ENCODE measurements around the gene CATSPERZ. TPM values are rescaled to one million over a fixed set of nuclear protein-coding genes. Genes with fewer than 3 reads are reported as not detected.

CATSPERZ gene
- total RNA-seq, 4 donors from 2014 or later = 20.9 TPM; not detected in 3

DNA sequence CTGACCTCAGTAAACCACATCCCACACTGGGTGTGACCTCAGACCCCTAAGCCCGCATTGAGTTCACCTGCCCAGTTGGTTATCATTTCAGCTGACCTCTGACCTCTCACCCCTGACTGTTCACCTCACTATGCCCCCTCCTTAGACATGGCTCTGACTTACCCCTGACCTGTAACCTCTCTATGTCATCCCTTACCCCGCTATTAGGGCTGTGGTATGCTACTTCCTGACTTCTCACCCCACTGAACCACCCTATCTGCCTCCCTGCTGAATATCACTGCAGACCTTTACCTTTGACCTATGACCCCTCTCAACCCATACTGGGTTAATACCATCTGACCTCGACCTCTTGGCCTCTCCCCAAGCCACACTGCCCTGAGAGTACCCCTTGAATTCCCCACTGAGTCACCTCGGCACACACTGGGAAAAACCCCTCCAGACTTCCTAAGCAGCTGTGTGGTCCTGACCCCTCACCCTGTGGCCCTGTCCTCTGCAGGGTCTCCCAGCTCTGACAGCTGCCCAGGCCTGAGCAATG lies 40.6 kb upstream of the CATSPERZ start:
- 76 to 100% methylated on average over 1 to 4 of the region's 4 CpGs for WGBS, 2 donors (ENCODE audit: low coverage in 1 of 2)
- TF ChIP-seq POLR2AphosphoS5 (IDR thresholded peaks at IDR 0.05) = no peak
- H3K4me1 ChIP-seq = no peaks in the 10 kb centered on the region
- in situ Hi-C loops (cut with MboI; ENCODE audit: low pct_ligation_motif_present in 1 of 4, low pct_unique_long_range_greater_than_20kb in 1 of 4, low sequenced_read_pairs in 3 of 4) = no loop called here
- DNase-seq = no peak
- H3K9me3 ChIP-seq = no peaks in the 10 kb centered on the region
- H3K27me3 ChIP-seq = no peaks in the 10 kb centered on the region
- H3K27ac ChIP-seq = no peak overlapping the region
- no peak overlapping the region for H3K4me3 ChIP-seq
- intact Hi-C loops (cut with DNase I; ENCODE audit: low total_unique reads) = no loop called here
- peaks cover 0 to 35% (median 0%) of the 10 kb centered on the region in 4 donors for H3K36me3 ChIP-seq

- intact Hi-C loops (cut with DNase I; ENCODE audit: low total_unique reads) = no loop called here
- Histone ChIP-seq H3K9me3 (no peaks in the 10 kb centered on the region), H3K27ac (no peak overlapping the region), H3K4me3 (no peak overlapping the region), H3K4me1 (no peaks in the 10 kb centered on the region), H3K27me3 (no peaks in the 10 kb centered on the region), H3K36me3 (peaks cover 0 to 31% (median 2%) of the 10 kb centered on the region in 4 donors)
- WGBS, 2 donors (ENCODE audit: low coverage in 1 of 2) = 86 to 100% methylated on average over 1 to 6 of the region's 6 CpGs
- TF ChIP-seq POLR2A (IDR thresholded peaks at IDR 0.05) = no peak
- no peak for TF ChIP-seq CTCF (IDR thresholded peaks at IDR 0.05)
- TF ChIP-seq EP300 (IDR thresholded peaks at IDR 0.05; ENCODE audit: low read depth) = no peak
- no peak for TF ChIP-seq POLR2AphosphoS5 (IDR thresholded peaks at IDR 0.05)
- in situ Hi-C loops (cut with MboI; ENCODE audit: low pct_ligation_motif_present in 1 of 4, low pct_unique_long_range_greater_than_20kb in 1 of 4, low sequenced_read_pairs in 3 of 4) = no loop called here
- DNase-seq = no peak
Measured at GRCh38 chr11:64260147-64260708, 39.9 kb upstream of the CATSPERZ start.

DNA sequence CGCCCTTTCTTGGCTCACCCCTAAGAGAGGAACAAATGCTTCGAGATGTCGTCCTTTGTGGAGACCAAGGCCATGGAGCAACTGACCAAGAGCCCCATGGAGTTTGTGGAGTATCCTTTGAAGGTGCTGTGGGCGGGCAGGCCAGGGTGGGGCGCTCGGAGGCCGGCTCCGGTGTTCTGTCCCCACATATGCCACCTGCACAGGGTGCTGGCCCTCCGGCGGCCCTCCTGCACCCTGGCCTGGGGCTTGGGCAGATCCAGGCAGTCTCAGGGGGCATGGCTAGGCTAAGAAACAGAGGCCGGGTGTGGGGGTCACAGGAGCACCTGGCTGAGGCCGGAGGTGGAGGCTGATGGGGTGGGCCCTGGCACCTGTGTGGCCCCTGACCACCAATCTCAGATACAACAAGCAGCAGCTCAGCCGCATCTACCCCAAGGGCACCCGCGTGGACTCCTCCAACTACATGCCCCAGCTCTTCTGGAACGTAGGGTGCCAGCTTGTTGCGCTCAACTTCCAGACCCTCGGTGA lies 38.5 kb upstream of the CATSPERZ start:
- H3K4me1 ChIP-seq = no peaks in the 10 kb centered on the region
- intact Hi-C loops (cut with DNase I; ENCODE audit: low total_unique reads) = no loop called here
- TF ChIP-seq EP300 (IDR thresholded peaks at IDR 0.05; ENCODE audit: low read depth) = no peak
- no peak for TF ChIP-seq POLR2AphosphoS5 (IDR thresholded peaks at IDR 0.05)
- no peak for TF ChIP-seq POLR2A (IDR thresholded peaks at IDR 0.05)
- TF ChIP-seq CTCF (IDR thresholded peaks at IDR 0.05) = no peak
- H3K36me3 ChIP-seq = peaks cover 0 to 25% (median 3%) of the 10 kb centered on the region in 4 donors
- no peak for DNase-seq
- H3K4me3 ChIP-seq = no peak overlapping the region
- no peaks in the 10 kb centered on the region for H3K27me3 ChIP-seq
- in situ Hi-C loops (cut with MboI; ENCODE audit: low pct_ligation_motif_present in 1 of 4, low pct_unique_long_range_greater_than_20kb in 1 of 4, low sequenced_read_pairs in 3 of 4) = no loop called here
- WGBS, 2 donors (ENCODE audit: low coverage in 1 of 2) = 90 to 95% methylated on average over 2 to 9 of the region's 18 CpGs
- H3K27ac ChIP-seq = no peak overlapping the region
- no peaks in the 10 kb centered on the region for H3K9me3 ChIP-seq

- H3K27me3 ChIP-seq = no peaks in the 10 kb centered on the region
- H3K4me1 ChIP-seq = peaks cover 0 to 6% (median 5%) of the 10 kb centered on the region in 4 donors
- intact Hi-C loops (cut with DNase I; ENCODE audit: low total_unique reads) (no loop called here), in situ Hi-C loops (cut with MboI; ENCODE audit: low pct_ligation_motif_present in 1 of 4, low pct_unique_long_range_greater_than_20kb in 1 of 4, low sequenced_read_pairs in 3 of 4) (no loop called here)
- H3K36me3 ChIP-seq = peaks cover 0 to 24% (median 3%) of the 10 kb centered on the region in 4 donors
- DNase-seq = no peak
- H3K9me3 ChIP-seq = no peaks in the 10 kb centered on the region
- H3K4me3 ChIP-seq = no peak overlapping the region
- TF ChIP-seq EP300 (IDR thresholded peaks at IDR 0.05; ENCODE audit: low read depth) (no peak), POLR2A (IDR thresholded peaks at IDR 0.05) (no peak)
- WGBS, 2 donors (ENCODE audit: low coverage in 1 of 2) = 91 to 93% methylated on average over 14 to 37 of the region's 42 CpGs
- H3K27ac ChIP-seq = no peak overlapping the region
Measured at GRCh38 chr11:64262271-64263002, 37.7 kb upstream of the CATSPERZ start.

Measured in transverse colon (tissue), 4 donors.